HEK293T (cell line): ENCODE results near the gene LCNL1.

ENCODE experiments used
- ARNT ChIP-seq: fragments of 450-650 bp; IDR thresholded peaks from 2 replicates; pipeline ENCODE4 v1.6.1; 2017; ENCODE audit warnings: mild to moderate bottlenecking
- BHLHE40 ChIP-seq: fragments of 450-650 bp; IDR thresholded peaks from 2 replicates; pipeline ENCODE4 v1.6.1; 2016; ENCODE audit warnings: mild to moderate bottlenecking, moderate library complexity, borderline replicate concordance
- ELF4 ChIP-seq: fragments of 450-650 bp; IDR thresholded peaks from 2 replicates; pipeline ENCODE4 v1.6.1; 2017; ENCODE audit warnings: antibody characterized with exemption
- FOXA1 ChIP-seq: fragments of 450-650 bp; IDR thresholded peaks from 2 replicates; pipeline ENCODE4 v1.6.1; 2016; ENCODE audit warnings: mild to moderate bottlenecking
- FOXK2 ChIP-seq: fragments of 450-650 bp; IDR thresholded peaks from 2 replicates; pipeline ENCODE4 v1.6.1; 2016; ENCODE audit warnings: mild to moderate bottlenecking
- FOXM1 ChIP-seq: fragments of 450-650 bp; IDR thresholded peaks from 2 replicates; pipeline ENCODE4 v1.6.1; 2017; ENCODE audit warnings: mild to moderate bottlenecking, borderline replicate concordance
- NFRKB ChIP-seq: fragments of 450-650 bp; IDR thresholded peaks from 2 replicates; pipeline ENCODE4 v1.6.1; 2016; ENCODE audit warnings: mild to moderate bottlenecking, moderate library complexity
- SP1 ChIP-seq: fragments of 450-650 bp; IDR thresholded peaks from 2 replicates; pipeline ENCODE4 v1.6.1; 2017
- TARDBP ChIP-seq: fragments of 450-650 bp; IDR thresholded peaks from 2 replicates; pipeline ENCODE4 v1.6.1; 2016
- TF ChIP-seq, protein P1 (sequence below): fragments of 450-650 bp; IDR thresholded peaks from 2 replicates; pipeline ENCODE4 v1.6.1; 2016

DNA sequence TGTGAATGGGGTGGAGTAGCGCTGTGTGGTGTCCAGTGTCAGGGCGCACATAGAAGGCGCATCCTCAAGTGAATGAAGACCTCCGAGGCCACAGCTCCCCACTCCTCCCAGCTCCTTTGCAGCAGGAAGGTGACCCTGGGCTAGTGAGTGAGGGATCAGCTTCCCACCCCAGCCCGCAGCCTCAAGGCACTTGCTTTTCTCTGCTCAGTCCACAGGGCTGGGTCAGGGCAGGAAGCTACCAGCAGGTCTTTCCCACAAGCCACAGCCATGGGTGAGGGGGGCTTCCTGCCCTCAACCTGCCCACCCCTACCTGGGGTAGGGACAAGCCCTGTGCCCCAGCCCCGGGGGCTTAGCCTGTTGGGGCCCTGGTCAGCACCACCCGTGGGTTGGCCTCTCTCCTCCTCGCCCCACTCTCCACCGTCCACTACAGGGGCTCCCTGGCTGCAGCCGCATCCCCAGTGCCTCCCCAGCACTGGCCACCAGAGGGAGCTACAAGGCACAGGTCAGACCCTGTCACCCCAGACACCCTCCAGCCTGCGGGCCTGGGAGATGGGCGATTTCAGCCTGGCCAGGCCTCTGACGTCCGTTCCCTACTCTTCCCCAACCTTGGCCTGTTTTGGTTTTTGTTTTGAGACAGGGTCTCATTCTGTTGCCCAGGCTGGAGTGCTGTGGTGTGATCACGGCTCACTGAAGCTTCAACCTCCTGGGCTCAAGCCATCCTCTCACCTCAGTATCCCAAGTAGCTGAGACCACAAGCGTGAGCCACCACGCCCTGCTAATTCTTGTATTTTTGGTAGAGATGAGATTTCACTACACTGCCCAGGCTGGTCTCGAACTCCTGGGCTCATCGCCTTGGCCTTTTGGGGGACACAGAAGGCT lies 46.5 kb downstream of the LCNL1 start:
- no peak for TF ChIP-seq SP1
- TF ChIP-seq, protein P1, sequence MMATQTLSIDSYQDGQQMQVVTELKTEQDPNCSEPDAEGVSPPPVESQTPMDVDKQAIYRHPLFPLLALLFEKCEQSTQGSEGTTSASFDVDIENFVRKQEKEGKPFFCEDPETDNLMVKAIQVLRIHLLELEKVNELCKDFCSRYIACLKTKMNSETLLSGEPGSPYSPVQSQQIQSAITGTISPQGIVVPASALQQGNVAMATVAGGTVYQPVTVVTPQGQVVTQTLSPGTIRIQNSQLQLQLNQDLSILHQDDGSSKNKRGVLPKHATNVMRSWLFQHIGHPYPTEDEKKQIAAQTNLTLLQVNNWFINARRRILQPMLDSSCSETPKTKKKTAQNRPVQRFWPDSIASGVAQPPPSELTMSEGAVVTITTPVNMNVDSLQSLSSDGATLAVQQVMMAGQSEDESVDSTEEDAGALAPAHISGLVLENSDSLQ = no peak
- no peak for TF ChIP-seq BHLHE40
- TF ChIP-seq NFRKB = no peak
- no peak for TF ChIP-seq FOXM1
- TF ChIP-seq FOXA1 = no peak
- no peak for TF ChIP-seq FOXK2
- TF ChIP-seq ELF4 = no peak
- no peak for TF ChIP-seq ARNT
- TF ChIP-seq TARDBP = no peak
